ENCODE results near the gene LHFPL3.
"Not testable (repeated sequence)": the region's sequence is repeated elsewhere in the genome, so short reads cannot be mapped to it uniquely, and the experiment has no call there.

LHFPL3 gene

GRCh38 chr7:104328296-104328969 lies at the start of gene LHFPL3:
Gene LHFPL3, plus strand, starts transcription at chr7:104328603.
- no peak within 1 kb of the TSS for H3K27ac ChIP-seq
- TF ChIP-seq CTCF (IDR thresholded peaks at IDR 0.05) (no peak), ZFX (IDR thresholded peaks at IDR 0.05; ENCODE audit: borderline replicate concordance) (no peak)

- not testable (repeated sequence) for H3K27ac ChIP-seq
Measured at GRCh38 chr7:104281685-104282084, 46.7 kb upstream of the LHFPL3 start.

DNA sequence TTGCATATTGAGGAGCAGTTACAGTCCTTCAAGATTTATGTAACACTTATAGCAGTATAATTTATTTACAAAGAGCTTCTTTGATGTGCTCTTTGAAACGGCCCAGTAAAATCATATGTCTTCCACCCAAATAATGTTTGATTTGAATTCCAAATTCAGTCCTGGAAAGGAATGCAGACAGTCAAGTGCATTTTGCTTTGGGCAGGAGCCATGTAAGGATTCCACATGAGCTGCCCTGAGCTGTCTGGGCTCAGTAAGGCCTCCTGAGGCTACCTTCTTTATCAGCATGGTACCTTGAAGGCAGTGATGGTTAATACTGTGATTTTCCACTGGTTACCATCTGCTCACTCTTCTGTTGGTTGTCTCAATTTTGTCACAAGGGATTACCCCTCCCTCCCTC lies 41.6 kb upstream of the LHFPL3 start:
- H3K27ac ChIP-seq: no peak overlapping the region
- TF ChIP-seq CTCF (IDR thresholded peaks at IDR 0.05) (no peak), ZFX (IDR thresholded peaks at IDR 0.05; ENCODE audit: borderline replicate concordance) (no peak)

- TF ChIP-seq ZFX (IDR thresholded peaks at IDR 0.05; ENCODE audit: borderline replicate concordance) (no peak), CTCF (IDR thresholded peaks at IDR 0.05) (no peak)
Measured at GRCh38 chr7:104288137-104288536, 40.3 kb upstream of the LHFPL3 start.

DNA sequence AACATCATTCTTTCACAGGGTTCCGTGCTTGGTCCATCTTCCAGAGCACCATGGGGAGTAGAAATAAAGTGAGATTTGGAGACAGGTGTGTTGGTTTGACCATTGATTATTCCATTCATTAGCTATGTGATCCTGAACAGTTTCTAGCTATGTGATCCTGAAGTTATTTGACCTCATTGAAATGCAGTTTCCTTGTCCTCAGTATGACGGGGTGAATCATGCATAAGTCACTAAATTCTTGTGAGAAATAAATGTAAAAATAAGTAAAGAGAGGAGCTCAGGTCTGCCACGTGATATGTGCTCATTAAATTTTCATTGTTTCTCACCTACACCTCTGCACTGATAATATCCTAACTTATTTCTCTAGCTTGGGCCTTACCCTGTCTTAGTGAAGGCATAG lies 34.1 kb upstream of the LHFPL3 start:
- no peak for TF ChIP-seq CTCF (IDR thresholded peaks at IDR 0.05)
- TF ChIP-seq ZFX (IDR thresholded peaks at IDR 0.05; ENCODE audit: borderline replicate concordance): no peak
- no peak overlapping the region for H3K27ac ChIP-seq

More at GRCh38 chr7:104288137-104288536, 40.3 kb upstream of the LHFPL3 start:
- H3K27ac ChIP-seq: no peak overlapping the region

- H3K27ac ChIP-seq: no peak overlapping the region
- TF ChIP-seq CTCF (IDR thresholded peaks at IDR 0.05) (no peak), ZFX (IDR thresholded peaks at IDR 0.05; ENCODE audit: borderline replicate concordance) (no peak)
Measured at GRCh38 chr7:104296266-104296665, 32.1 kb upstream of the LHFPL3 start.

DNA sequence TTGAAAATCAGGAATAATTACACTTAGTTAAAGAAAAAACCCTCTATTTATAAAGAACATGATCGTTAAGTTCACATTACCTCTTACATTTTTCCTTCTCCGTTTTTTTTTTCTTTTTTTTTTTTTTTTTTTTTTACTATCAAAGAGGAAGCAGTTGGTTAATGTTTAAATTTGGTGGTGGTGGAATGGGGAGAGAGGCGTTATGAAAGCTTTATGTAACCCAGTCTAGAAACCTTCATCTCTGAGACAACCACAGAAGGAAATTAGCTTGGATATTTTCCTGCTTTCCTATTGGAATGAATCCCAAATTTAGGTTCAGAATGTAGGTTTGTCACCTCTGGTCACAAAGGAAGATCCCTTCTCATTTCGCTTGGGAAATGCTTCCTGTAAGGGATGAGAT lies 31.5 kb upstream of the LHFPL3 start:
- no peak overlapping the region for H3K27ac ChIP-seq
- TF ChIP-seq ZFX (IDR thresholded peaks at IDR 0.05; ENCODE audit: borderline replicate concordance) (no peak), CTCF (IDR thresholded peaks at IDR 0.05) (no peak)

DNA sequence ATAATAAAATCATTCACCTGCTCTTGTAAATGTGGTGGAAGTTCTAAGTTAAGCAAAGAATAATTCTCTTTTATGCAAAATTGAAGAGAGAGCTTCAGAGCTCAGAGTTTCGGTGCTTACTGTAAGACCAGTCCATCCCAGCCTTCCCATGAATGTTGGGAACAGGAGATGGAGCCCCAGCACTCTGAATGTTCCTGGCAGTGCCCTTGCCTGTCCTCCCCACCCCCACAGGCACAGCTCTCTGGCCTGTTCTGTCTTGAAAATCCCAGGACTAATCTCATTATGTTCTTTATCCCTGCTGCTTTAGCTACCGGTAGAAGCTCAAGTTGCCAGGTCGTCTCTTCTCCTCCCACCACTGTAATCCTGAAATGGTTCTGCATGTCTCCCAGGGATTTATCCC lies 29.1 kb upstream of the LHFPL3 start:
- TF ChIP-seq CTCF (IDR thresholded peaks at IDR 0.05) (no peak), ZFX (IDR thresholded peaks at IDR 0.05; ENCODE audit: borderline replicate concordance) (no peak)
- no peak overlapping the region for H3K27ac ChIP-seq
